Activated CD4-positive, alpha-beta T cell treated with anti-CD3 and anti-CD28 coated beads, Interleukin-2, Interleukin-4, amounts not matched to agents 100 ng/mL and 50 ng/mL, durations not matched to agents 16 hours and 8 hours (primary cell): ENCODE results near the gene NDUFS4.
"Not testable (repeated sequence)": the region's sequence is repeated elsewhere in the genome, so short reads cannot be mapped to it uniquely, and the experiment has no call there.

ENCODE experiments used
- DNase-seq: peaks from one replicate; pipeline ENCODE4 v3.0.0-alpha.2; 2020; ENCODE audit warnings: low spot score

NDUFS4 gene

DNA sequence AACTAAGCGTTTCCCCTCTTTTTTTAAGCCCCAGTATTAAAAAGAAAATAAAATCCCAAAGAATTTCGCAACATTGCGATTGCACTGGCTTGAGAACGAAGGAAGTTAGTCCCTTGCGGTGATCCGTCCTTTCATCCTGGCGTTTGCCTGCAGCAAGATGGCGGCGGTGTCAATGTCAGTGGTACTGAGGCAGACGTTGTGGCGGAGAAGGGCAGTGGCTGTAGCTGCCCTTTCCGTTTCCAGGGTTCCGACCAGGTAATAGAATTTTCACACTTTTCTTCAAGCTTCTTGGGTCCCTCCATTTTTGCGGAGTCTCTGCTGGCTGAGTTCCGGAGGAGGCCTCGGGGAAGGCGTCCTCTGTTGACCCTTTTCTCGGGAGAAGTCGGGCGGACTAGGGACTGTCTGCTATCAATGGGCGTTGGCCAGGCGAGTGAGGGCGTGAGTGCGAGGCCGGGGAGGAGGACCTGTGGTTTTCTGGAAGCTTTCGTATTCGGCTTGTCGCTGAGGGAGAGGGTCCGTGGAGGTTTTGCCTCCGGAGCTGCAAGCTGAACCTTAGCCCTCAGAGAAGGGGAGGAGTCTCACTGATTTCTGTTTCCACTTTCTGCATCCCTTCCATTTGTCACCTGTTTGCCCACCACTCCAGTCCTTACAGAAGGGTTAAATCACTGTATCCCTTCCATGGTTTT is at the start of gene NDUFS4:
Gene NDUFS4, plus strand, starts transcription at position 134 of the 686 bp plus-strand sequence. Its CDS starts 24 bp downstream, at position 158.
- DNase-seq: peak; percentile 89

DNA sequence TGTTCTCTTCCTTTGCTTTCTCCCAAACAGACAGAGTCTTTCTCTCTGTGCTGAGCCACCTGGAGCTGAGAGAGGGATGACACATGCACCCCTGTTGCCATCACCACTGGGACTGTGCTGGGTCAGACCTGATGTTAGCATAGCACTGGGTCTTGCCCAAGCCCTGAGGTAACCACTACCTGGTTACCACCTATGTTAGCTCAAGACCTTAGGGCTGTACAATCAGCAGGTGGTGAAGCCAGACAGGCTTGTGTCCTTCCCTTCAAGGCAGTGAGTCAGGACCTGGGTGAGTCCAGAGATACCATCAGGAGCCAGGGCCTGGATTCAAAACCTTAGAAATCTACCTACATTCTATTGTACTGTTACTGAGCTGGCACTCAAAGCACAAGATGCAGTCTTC is 47.9 kb upstream of the NDUFS4 start:
- no peak for DNase-seq

DNA sequence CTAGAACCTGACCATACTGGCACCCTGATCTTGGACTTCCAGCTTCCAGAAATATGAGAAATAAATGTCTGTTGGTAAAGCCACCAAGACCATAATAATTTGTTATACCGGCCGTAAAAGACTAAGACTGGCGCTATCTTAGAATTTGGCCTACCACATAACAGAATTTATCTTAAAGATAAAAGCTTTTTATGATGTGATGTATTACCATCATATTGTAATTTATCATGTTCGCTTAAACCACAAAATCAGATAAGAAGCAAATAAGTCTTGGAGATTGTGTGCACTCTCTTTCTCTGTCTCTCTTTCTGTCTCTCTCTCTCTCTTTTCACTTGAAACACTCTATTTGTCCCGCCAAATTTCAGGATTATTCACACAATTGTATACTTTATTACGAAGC is 44.5 kb upstream of the NDUFS4 start:
- no peak for DNase-seq

DNA sequence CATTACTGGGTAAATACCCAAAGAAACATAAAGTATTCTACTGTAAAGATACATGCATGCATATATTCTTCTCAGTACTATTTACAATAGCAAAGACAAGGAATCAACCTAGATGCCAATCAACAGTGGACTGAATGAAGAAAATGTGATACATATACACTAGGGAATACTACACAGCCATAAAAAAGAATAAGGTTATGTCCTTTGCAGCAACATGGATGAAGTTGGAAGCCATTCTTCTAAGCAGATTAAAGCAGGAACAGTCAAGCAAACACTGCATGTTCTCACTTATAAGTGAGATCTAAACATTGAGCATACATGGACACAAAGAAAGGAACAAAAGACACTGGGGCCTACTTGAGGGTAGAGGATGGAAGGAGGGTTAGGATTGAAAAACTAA is 39.6 kb upstream of the NDUFS4 start:
- DNase-seq: no peak

GRCh38 chr5:53537711-53538110 is 22.7 kb upstream of the NDUFS4 start:
- DNase-seq: no peak

- DNase-seq: not testable (repeated sequence)
These were observed 19.7 kb upstream of the NDUFS4 start for GRCh38 chr5:53540739-53541138.

- no peak for DNase-seq
These were observed 18.6 kb upstream of the NDUFS4 start for GRCh38 chr5:53541859-53542258.

DNA sequence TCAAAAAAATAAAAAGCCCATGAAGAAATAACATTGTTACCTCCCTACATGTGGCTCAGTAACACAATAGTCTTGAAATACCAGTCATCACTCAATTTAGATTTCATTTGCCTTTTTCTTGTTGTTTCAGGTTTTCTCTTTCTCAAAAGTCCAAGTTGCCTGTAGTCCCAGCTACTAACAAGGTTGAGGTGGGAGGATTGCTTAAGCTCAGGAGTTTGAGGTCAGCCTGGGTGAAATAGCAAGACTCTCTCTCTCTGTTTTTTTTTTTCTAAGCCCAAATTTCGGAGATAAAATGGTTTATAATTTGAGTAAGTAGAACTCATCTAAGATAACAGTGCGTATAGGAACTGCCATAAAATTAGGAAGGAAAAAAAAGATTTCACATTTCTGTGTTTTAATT is 17.5 kb upstream of the NDUFS4 start:
- DNase-seq: no peak

DNA sequence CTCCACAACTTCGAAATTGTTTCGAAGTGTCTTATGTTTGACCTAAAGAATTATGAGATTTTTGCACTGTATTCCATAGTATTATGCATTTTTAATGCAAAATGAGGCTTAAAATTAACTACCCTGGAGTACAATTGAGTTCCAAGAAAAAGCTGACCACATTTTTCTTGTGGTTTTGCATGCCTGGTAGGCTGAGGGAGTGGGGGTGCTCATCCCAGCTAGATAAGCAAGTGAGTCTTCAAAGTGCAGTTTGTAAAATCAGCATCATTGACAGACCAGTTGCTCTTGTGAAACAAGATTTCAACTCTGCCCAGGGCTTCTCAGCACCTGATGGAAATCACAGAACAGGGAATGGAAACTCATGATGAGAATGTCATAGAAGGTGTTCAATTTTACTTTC is 17.0 kb upstream of the NDUFS4 start:
- DNase-seq: no peak

DNA sequence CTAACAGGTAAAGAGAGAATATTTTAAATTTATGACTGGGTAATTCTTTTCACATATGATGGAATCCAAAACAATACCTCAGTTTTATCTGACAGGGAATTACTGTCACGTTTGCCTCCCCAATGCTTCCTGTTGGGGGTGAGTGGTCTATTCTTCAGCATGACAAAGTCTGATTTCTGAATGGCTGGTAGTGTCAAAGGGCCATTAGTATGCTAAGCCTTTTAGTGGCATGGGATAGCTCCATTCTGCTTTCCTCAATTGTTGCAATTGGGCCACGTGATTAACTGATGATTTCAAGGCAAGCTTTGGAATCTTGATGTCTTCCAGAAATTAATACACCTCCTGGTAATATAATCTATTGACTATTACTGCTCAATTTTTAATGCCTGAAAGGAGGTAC is 14.7 kb upstream of the NDUFS4 start:
- DNase-seq: no peak

DNA sequence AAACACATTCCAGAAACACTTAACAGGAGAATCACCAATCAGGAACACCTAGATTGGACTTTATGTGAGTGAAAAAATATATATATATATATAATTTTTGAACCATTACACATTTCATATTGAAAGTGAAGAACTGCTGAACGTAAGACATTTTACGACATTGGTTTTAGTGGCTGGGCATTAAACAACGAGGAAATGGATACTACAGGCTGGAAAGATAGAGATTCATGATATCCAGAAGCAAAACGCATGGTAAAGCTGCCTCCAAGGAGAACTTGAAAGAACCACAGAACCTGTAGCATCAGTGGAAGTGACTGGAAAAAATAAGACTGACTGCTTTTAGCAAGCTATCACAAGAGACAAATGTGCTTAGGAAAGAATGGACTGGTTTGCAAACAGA is 13.2 kb upstream of the NDUFS4 start:
- DNase-seq: no peak

- not testable (repeated sequence) for DNase-seq
These were observed 11.9 kb upstream of the NDUFS4 start for GRCh38 chr5:53548501-53548900.

- no peak for DNase-seq
These were observed 10.6 kb upstream of the NDUFS4 start for GRCh38 chr5:53549792-53550191.

DNA sequence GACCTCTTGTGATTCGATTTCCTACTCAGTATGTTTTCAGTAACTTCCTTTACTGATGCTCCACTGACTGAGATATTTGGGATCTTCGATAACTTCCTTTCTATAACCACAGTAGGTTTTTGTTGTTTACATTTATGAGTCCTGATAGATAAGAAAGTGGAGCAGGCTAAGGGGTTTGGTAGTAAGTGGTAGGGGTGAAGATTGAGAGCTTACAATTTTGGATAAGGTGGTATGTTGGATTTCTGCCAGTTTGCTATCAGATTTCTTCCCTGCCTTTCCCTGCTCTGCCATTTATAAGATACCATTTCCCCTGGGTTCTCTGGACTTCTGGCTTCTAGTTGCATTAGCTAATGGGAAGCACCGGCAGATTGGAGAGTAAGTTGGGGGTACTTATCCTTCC is 7.9 kb upstream of the NDUFS4 start:
- DNase-seq: no peak

DNA sequence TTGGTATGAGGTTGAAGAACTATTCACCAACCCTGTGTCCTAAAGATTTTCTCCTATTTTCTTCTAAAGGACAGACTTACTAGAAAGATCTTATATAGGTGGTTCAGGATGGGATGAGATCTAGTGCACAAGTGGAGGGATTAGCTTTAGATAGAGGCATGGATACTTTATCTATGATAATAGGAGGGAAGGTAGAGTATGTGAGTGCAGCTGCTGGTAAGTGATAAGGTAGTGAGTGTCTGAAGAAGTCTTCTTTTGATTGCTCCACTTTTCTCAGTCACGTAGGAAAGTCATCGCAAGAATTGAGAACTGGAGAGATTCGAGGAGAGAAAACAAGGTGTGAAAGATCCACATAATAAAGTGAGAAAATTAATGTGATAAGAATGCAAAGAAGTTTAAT is 6.0 kb upstream of the NDUFS4 start:
- no peak for DNase-seq

DNA sequence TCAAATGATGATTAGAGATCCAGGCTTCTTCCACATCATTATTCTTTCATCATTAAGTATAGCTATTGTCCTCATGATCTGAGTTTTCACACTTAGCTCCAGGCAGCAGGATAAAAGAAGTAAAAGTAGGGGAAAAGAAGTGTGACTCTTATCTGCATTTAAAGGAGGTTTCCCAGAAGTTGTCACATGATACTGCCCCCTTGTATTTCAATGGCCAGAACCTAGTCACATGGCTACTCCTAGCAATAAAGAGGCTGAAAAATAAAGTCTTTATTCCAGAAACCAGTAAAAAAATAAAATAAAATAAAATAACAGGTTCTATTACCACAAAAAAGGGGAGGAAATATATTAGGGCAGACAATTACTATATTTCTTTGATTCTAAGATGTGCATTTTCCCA is 5.3 kb upstream of the NDUFS4 start:
- no peak for DNase-seq

DNA sequence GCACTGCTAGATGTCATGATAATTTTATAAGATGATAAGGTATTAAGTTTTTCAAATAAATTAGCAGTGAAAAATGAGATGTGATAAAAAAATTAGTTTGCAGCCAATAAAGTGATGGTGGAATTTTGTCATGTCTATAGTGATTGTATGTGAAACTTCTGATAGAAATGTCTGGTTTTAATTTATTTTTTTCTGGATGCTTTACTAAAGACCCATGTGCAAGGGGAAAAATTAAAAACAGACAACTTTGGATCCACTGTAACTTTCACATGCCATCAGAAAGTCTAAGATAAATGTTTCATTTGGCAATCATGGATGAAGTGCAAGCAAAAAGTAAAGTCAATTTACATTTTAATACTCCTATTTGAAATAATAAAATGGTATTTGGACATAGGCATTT is 4.4 kb upstream of the NDUFS4 start:
- no peak for DNase-seq

DNA sequence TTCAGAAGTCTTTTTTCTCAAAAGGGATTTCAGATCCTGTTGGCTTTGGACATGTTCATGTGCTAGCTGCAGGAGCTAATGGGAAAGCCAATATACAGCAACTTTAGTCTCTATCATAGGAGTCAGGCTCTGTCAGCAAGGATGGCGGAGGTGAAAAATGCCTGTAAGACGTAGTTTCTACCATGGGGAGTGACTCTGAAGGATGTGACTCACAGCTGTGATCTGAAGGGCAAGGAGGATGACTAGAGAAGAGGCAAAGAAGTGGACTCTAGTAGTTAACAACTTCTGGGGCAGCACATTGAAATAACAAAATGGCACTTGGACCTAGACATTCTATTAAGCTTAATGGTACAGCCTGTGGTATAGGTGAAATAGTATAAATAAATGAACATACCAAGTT is 3.1 kb upstream of the NDUFS4 start:
- no peak for DNase-seq

DNA sequence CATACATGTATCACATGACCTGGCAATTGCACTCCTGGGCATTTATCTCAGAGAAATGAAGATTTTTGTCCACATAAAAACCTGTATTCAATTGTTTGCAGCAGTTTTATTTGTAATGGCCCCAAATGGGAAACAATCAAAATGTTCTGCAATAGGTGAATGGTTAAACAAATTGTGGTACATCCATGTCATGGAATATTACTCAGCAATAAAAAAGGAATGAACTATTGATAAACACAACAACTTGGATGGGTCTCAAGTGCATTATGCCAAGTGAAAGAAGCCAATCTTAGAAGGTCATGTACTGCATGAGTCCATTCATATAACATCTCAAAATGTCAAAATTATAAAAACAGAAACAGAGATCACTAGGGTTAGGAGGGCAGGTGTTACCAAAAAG is 1.5 kb upstream of the NDUFS4 start:
- DNase-seq: no peak

- DNase-seq: no peak
These were observed 411 bp upstream of the NDUFS4 start for GRCh38 chr5:53560028-53560427.

DNA sequence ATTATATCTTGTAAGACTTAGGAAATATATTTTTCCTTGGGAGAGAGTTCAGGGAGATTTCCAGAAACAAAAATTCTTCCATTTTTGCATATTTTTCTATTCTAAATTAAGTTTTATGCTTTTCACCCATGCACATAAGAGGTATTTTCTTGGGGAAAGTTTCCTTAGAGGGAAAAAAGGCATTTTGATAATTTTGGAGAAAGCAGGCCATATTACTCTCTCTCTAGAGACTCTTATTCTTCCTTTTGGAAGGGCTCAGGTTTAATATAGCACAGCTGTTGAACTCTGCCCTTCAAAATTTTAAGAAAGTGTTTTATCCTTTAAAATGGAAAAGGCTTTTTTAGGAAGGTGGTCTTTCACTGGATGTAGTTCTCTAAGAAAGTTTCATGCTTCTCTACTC is 8.0 kb downstream of the NDUFS4 start:
- DNase-seq: no peak

GRCh38 chr5:53568871-53569270 is 8.4 kb downstream of the NDUFS4 start:
- DNase-seq: no peak

GRCh38 chr5:53569453-53569852 is 9.0 kb downstream of the NDUFS4 start:
- no peak for DNase-seq

- DNase-seq: no peak
These were observed 11.0 kb downstream of the NDUFS4 start for GRCh38 chr5:53571403-53571802.

- no peak for DNase-seq
These were observed 14.7 kb downstream of the NDUFS4 start for GRCh38 chr5:53575101-53575500.
